ENCODE results near the gene PLEKHG4B.
"Not testable (repeated sequence)": the region's sequence is repeated elsewhere in the genome, so short reads cannot be mapped to it uniquely, and the experiment has no call there.

PLEKHG4B gene

GRCh38 chr5:237931-238330 is 146.0 kb downstream of the PLEKHG4B start:
- not testable (repeated sequence) for H3K4me3 ChIP-seq (ENCODE audit: low read depth, low read length); DNase-seq (ENCODE audit: low read depth)

Measured in skeletal muscle cell (primary cell).